Measurements from ENCODE around the gene CFAP221. TPM values are rescaled to one million over a fixed set of nuclear protein-coding genes. Genes with fewer than 3 reads are reported as not detected.

The CFAP221 gene
- total RNA-seq (2014; rRNA removed; shearing (Covaris generic)), result not detected in 2 replicates

- DNase-seq (ENCODE audit: low read depth in 1 of 2, low spot score in 2 of 2), result peak; percentile 72 to 80
- H3K9me3 ChIP-seq (replicated peaks), result no peaks in the 10 kb centered on the region
- no peaks in the 10 kb centered on the region for H3K36me3 ChIP-seq
- H3K27me3 ChIP-seq (replicated peaks), result peaks cover 28% of the 10 kb centered on the region
- peaks cover 10% of the 10 kb centered on the region for H3K4me1 ChIP-seq (replicated peaks)
- peak within 1 kb of the TSS; percentile 43 for H3K4me3 ChIP-seq
- H3K27ac ChIP-seq, result 0 out of 2 replicates have a peak within 1 kb of the TSS, but pooled peaks have one; percentile 37
Measured at GRCh38 chr2:119544075-119544938, at the start of gene CFAP221. Gene CFAP221, plus strand, starts transcription at chr2:119544449. Its CDS starts 1,683 bp downstream, at chr2:119546132.

GRCh38 chr2:119495948-119496347, 48.3 kb upstream of the CFAP221 start:
- Histone ChIP-seq H3K9me3 (replicated peaks) (no peaks in the 10 kb centered on the region; the same call in 1 of the 2 replicates), H3K4me3 (no peak overlapping the region), H3K27ac (no peak overlapping the region), H3K4me1 (replicated peaks) (peaks cover 16% of the 10 kb centered on the region), H3K27me3 (replicated peaks) (no peaks in the 10 kb centered on the region), H3K36me3 (no peaks in the 10 kb centered on the region)
- DNase-seq (ENCODE audit: low read depth in 1 of 2, low spot score in 2 of 2), result no peak

GRCh38 chr2:119496682-119497081, 47.6 kb upstream of the CFAP221 start:
- no peaks in the 10 kb centered on the region; the same call in 1 of the 2 replicates for H3K9me3 ChIP-seq (replicated peaks)
- no peak overlapping the region for H3K4me3 ChIP-seq
- peaks cover 9% of the 10 kb centered on the region for H3K4me1 ChIP-seq (replicated peaks)
- no peak for DNase-seq (ENCODE audit: low read depth in 1 of 2, low spot score in 2 of 2)
- no peaks in the 10 kb centered on the region for H3K27me3 ChIP-seq (replicated peaks)
- H3K36me3 ChIP-seq, result no peaks in the 10 kb centered on the region
- H3K27ac ChIP-seq, result no peak overlapping the region

- no peak overlapping the region for H3K27ac ChIP-seq
- H3K4me3 ChIP-seq, result no peak overlapping the region
- no peaks in the 10 kb centered on the region for H3K27me3 ChIP-seq (replicated peaks)
- no peak for DNase-seq (ENCODE audit: low read depth in 1 of 2, low spot score in 2 of 2)
- H3K36me3 ChIP-seq, result no peaks in the 10 kb centered on the region
- H3K9me3 ChIP-seq (replicated peaks), result no peaks in the 10 kb centered on the region
- H3K4me1 ChIP-seq (replicated peaks), result no peaks in the 10 kb centered on the region
Measured at GRCh38 chr2:119508756-119509155, 35.5 kb upstream of the CFAP221 start.

- Histone ChIP-seq H3K27ac (no peak overlapping the region), H3K9me3 (replicated peaks) (no peaks in the 10 kb centered on the region), H3K36me3 (no peaks in the 10 kb centered on the region), H3K27me3 (replicated peaks) (no peaks in the 10 kb centered on the region), H3K4me1 (replicated peaks) (no peaks in the 10 kb centered on the region), H3K4me3 (no peak overlapping the region)
- no peak for DNase-seq (ENCODE audit: low read depth in 1 of 2, low spot score in 2 of 2)
Measured at GRCh38 chr2:119511989-119512388, 32.3 kb upstream of the CFAP221 start.

GRCh38 chr2:119512946-119513345, 31.3 kb upstream of the CFAP221 start:
- Histone ChIP-seq H3K36me3 (no peaks in the 10 kb centered on the region), H3K27ac (no peak overlapping the region), H3K9me3 (replicated peaks) (no peaks in the 10 kb centered on the region), H3K4me1 (replicated peaks) (no peaks in the 10 kb centered on the region), H3K27me3 (replicated peaks) (no peaks in the 10 kb centered on the region), H3K4me3 (no peak overlapping the region)
- DNase-seq (ENCODE audit: low read depth in 1 of 2, low spot score in 2 of 2), result no peak

- Histone ChIP-seq H3K4me3 (no peak overlapping the region), H3K36me3 (no peaks in the 10 kb centered on the region), H3K4me1 (replicated peaks) (no peaks in the 10 kb centered on the region), H3K27ac (no peak overlapping the region), H3K9me3 (replicated peaks) (no peaks in the 10 kb centered on the region), H3K27me3 (replicated peaks) (no peaks in the 10 kb centered on the region)
- no peak for DNase-seq (ENCODE audit: low read depth in 1 of 2, low spot score in 2 of 2)
Measured at GRCh38 chr2:119513832-119514231, 30.4 kb upstream of the CFAP221 start.

GRCh38 chr2:119516121-119516520, 28.1 kb upstream of the CFAP221 start:
- H3K4me1 ChIP-seq (replicated peaks), result no peaks in the 10 kb centered on the region
- DNase-seq (ENCODE audit: low read depth in 1 of 2, low spot score in 2 of 2), result no peak
- H3K36me3 ChIP-seq, result no peaks in the 10 kb centered on the region
- H3K27me3 ChIP-seq (replicated peaks), result no peaks in the 10 kb centered on the region; the same call in 1 of the 2 replicates
- H3K4me3 ChIP-seq, result no peak overlapping the region
- no peak overlapping the region for H3K27ac ChIP-seq
- H3K9me3 ChIP-seq (replicated peaks), result no peaks in the 10 kb centered on the region

GRCh38 chr2:119517433-119517832, 26.8 kb upstream of the CFAP221 start:
- Histone ChIP-seq H3K27me3 (replicated peaks) (no peaks in the 10 kb centered on the region; the same call in 1 of the 2 replicates), H3K36me3 (no peaks in the 10 kb centered on the region), H3K4me1 (replicated peaks) (no peaks in the 10 kb centered on the region), H3K27ac (no peak overlapping the region), H3K4me3 (no peak overlapping the region), H3K9me3 (replicated peaks) (no peaks in the 10 kb centered on the region)
- DNase-seq (ENCODE audit: low read depth in 1 of 2, low spot score in 2 of 2), result peak; percentile 9 to 52

GRCh38 chr2:119518401-119519056, 25.7 kb upstream of the CFAP221 start:
- Histone ChIP-seq H3K4me1 (replicated peaks) (no peaks in the 10 kb centered on the region), H3K36me3 (no peaks in the 10 kb centered on the region), H3K27ac (no peak overlapping the region), H3K4me3 (no peak overlapping the region), H3K9me3 (replicated peaks) (no peaks in the 10 kb centered on the region), H3K27me3 (replicated peaks) (no peaks in the 10 kb centered on the region; the same call in 1 of the 2 replicates)
- DNase-seq (ENCODE audit: low read depth in 1 of 2, low spot score in 2 of 2), result no peak

GRCh38 chr2:119519057-119519408, 25.2 kb upstream of the CFAP221 start:
- no peaks in the 10 kb centered on the region for H3K4me1 ChIP-seq (replicated peaks)
- no peaks in the 10 kb centered on the region; the same call in 1 of the 2 replicates for H3K27me3 ChIP-seq (replicated peaks)
- H3K27ac ChIP-seq, result no peak overlapping the region
- H3K9me3 ChIP-seq (replicated peaks), result no peaks in the 10 kb centered on the region
- no peak for DNase-seq (ENCODE audit: low read depth in 1 of 2, low spot score in 2 of 2)
- H3K36me3 ChIP-seq, result no peaks in the 10 kb centered on the region
- no peak overlapping the region for H3K4me3 ChIP-seq

- no peaks in the 10 kb centered on the region for H3K36me3 ChIP-seq
- H3K27ac ChIP-seq, result no peak overlapping the region
- DNase-seq (ENCODE audit: low read depth in 1 of 2, low spot score in 2 of 2), result no peak
- H3K4me3 ChIP-seq, result no peak overlapping the region
- no peaks in the 10 kb centered on the region for H3K9me3 ChIP-seq (replicated peaks)
- no peaks in the 10 kb centered on the region; the same call in none of the 2 replicates for H3K27me3 ChIP-seq (replicated peaks)
- H3K4me1 ChIP-seq (replicated peaks), result no peaks in the 10 kb centered on the region
Measured at GRCh38 chr2:119520696-119521432, 23.4 kb upstream of the CFAP221 start.

- Histone ChIP-seq H3K36me3 (no peaks in the 10 kb centered on the region), H3K4me1 (replicated peaks) (no peaks in the 10 kb centered on the region), H3K27ac (no peak overlapping the region), H3K4me3 (no peak overlapping the region), H3K27me3 (replicated peaks) (peaks cover 5% of the 10 kb centered on the region), H3K9me3 (replicated peaks) (no peaks in the 10 kb centered on the region)
- DNase-seq (ENCODE audit: low read depth in 1 of 2, low spot score in 2 of 2), result no peak
Measured at GRCh38 chr2:119521433-119522050, 22.7 kb upstream of the CFAP221 start.

Data from SJSA1 (cell line).